Measurements from ENCODE around the gene FSD2. TPM values are rescaled to one million over a fixed set of nuclear protein-coding genes. Genes with fewer than 3 reads are reported as not detected.
A peak's percentile ranks its signal among the peaks of the same experiment; 100 is the strongest.

The FSD2 gene
- total and polyA plus RNA-seq, 9 donors = 22.1 to 50.1 (median 44.3) TPM

DNA sequence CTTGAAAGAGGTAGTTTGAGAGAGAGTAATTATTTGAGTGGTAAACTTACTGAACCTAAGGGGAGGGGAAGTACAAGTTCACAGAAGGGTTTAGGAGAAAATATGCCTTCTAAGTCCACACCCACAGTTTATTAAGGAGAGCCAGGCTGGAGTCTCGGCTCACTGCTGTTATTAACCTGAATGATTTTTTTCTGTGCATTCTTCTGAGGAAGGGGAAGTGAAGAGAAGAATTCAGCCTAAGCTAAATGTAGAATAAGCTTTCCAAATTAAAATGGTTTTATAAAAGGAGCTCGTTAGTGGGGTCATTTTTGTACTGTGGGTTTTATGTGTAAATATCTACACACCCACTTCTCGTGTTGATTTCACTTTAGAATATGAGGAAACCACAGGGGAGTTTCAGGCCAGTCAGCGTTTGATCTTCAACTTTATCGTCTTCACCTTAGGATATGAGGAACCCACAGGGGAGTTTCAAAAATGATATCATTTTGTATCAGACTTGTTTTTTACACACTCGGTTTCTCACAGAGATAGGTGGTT lies 5.1 kb upstream of the FSD2 start:
- H3K27me3 ChIP-seq (ENCODE audit: control insufficient read depth, insufficient read depth, low read length) = no peaks in the 10 kb centered on the region
- no peaks in the 10 kb centered on the region for H3K9me3 ChIP-seq (replicated peaks; ENCODE audit: control insufficient read depth, low read depth, low read length)
- WGBS (ENCODE audit: insufficient coverage) = no CpG with 5 or more reads among the region's 6 CpGs
- DNase-seq = peak; percentile 14
- H3K4me1 ChIP-seq (ENCODE audit: control insufficient read depth, insufficient read depth, low read length) = peaks cover 17% of the 10 kb centered on the region
- peaks cover 11% of the 10 kb centered on the region for H3K36me3 ChIP-seq (ENCODE audit: control insufficient read depth, insufficient read depth, low read length)
- H3K4me3 ChIP-seq (ENCODE audit: low read length) = peak overlapping the region; percentile 75
- H3K27ac ChIP-seq (ENCODE audit: low read length) = peak overlapping the region; percentile 93

GRCh38 chr15:82810061-82810889 lies 4.4 kb upstream of the FSD2 start:
- Histone ChIP-seq H3K4me3 (ENCODE audit: low read length) (peak overlapping the region; percentile 77), H3K27ac (ENCODE audit: low read length) (peak overlapping the region; percentile 93), H3K27me3 (ENCODE audit: control insufficient read depth, insufficient read depth, low read length) (no peaks in the 10 kb centered on the region), H3K4me1 (ENCODE audit: control insufficient read depth, insufficient read depth, low read length) (peaks cover 17% of the 10 kb centered on the region), H3K9me3 (replicated peaks; ENCODE audit: control insufficient read depth, low read depth, low read length) (no peaks in the 10 kb centered on the region), H3K36me3 (ENCODE audit: control insufficient read depth, insufficient read depth, low read length) (peaks cover 8% of the 10 kb centered on the region)
- WGBS (ENCODE audit: insufficient coverage) = 0% methylated on average over 81 of the region's 81 CpGs
- peak; percentile 53 for DNase-seq

DNA sequence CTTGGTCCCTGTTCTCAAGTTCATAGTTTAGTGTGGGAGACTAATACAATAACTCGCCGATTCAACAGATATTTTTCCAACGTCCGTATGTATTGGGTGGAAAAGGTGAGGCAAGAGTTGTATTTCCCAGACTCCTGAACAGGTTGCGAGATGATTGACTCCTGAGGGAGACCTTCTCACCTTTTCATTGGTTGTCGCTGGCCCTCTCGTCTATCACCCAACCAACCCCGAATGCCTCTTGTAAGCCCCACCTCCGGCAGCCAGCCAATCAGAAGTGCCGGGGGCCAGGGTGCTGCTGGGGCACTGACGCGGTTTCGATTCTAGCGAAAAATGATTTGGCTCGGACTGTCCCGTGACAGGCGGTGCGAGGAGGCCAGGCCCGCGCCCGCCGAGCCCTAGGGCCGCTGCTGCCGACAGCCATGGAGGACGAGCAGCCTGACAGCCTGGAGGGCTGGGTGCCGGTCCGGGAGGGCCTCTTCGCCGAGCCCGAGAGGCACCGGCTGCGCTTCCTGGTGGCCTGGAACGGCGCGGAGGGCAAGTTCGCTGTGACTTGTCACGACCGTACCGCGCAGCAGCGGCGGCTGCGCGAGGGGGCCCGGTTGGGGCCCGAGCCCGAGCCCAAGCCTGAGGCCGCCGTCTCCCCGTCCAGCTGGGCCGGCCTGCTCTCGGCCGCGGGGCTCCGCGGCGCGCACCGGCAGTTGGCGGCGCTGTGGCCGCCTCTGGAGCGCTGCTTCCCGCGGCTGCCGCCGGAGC lies 3.6 kb upstream of the FSD2 start, which contains the start of gene WHAMM:
Gene WHAMM, plus strand, starts transcription at position 321 of the 753 bp plus-strand sequence. Its CDS starts 99 bp downstream, at position 420.
- Histone ChIP-seq H3K27me3 (ENCODE audit: control insufficient read depth, insufficient read depth, low read length) (no peaks in the 10 kb centered on the region), H3K27ac (ENCODE audit: low read length) (peak within 1 kb of the TSS; percentile 98), H3K4me3 (ENCODE audit: low read length) (peak within 1 kb of the TSS; percentile 77), H3K4me1 (ENCODE audit: control insufficient read depth, insufficient read depth, low read length) (peaks cover 17% of the 10 kb centered on the region), H3K9me3 (replicated peaks; ENCODE audit: control insufficient read depth, low read depth, low read length) (no peaks in the 10 kb centered on the region), H3K36me3 (ENCODE audit: control insufficient read depth, insufficient read depth, low read length) (peaks cover 8% of the 10 kb centered on the region)
- peak; percentile 100 for DNase-seq
- WGBS (ENCODE audit: insufficient coverage) = under 1% methylated on average over 62 of the region's 67 CpGs

DNA sequence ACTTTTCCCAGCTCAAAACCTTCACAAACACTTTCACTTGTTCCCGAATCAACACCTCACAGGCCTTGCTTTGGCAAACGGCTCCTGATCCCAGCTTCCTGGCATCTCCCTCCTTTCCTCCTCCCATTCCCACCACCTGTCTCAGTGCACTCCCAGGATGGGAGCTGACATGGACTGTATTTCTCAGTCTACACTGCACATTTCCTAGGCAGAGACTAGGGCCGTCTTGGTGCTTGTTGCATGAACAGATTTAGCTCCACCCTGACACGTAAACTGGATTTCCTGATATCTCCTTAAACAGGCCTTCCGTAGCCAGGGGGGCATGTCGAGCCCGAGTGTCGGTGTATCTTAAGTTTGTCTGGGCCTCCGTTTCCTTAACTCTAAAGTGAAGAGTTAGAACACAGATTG lies 2.8 kb upstream of the FSD2 start:
- peak; percentile 39 for DNase-seq
- H3K27ac ChIP-seq (ENCODE audit: low read length) = peak overlapping the region; percentile 88
- H3K36me3 ChIP-seq (ENCODE audit: control insufficient read depth, insufficient read depth, low read length) = peaks cover 2% of the 10 kb centered on the region
- no peaks in the 10 kb centered on the region for H3K9me3 ChIP-seq (replicated peaks; ENCODE audit: control insufficient read depth, low read depth, low read length)
- WGBS (ENCODE audit: insufficient coverage) = 61% methylated on average over 2 of the region's 9 CpGs
- H3K4me1 ChIP-seq (ENCODE audit: control insufficient read depth, insufficient read depth, low read length) = peaks cover 17% of the 10 kb centered on the region
- no peaks in the 10 kb centered on the region for H3K27me3 ChIP-seq (ENCODE audit: control insufficient read depth, insufficient read depth, low read length)
- H3K4me3 ChIP-seq (ENCODE audit: low read length) = no peak overlapping the region

- no peak overlapping the region for H3K4me3 ChIP-seq (ENCODE audit: low read length)
- H3K27ac ChIP-seq (ENCODE audit: low read length) = peak overlapping the region; percentile 88
- 91% methylated on average over 7 of the region's 11 CpGs for WGBS (ENCODE audit: insufficient coverage)
- H3K27me3 ChIP-seq (ENCODE audit: control insufficient read depth, insufficient read depth, low read length) = no peaks in the 10 kb centered on the region
- no peaks in the 10 kb centered on the region for H3K9me3 ChIP-seq (replicated peaks; ENCODE audit: control insufficient read depth, low read depth, low read length)
- H3K36me3 ChIP-seq (ENCODE audit: control insufficient read depth, insufficient read depth, low read length) = peaks cover 2% of the 10 kb centered on the region
- H3K4me1 ChIP-seq (ENCODE audit: control insufficient read depth, insufficient read depth, low read length) = peaks cover 20% of the 10 kb centered on the region
- DNase-seq = no peak
Measured at GRCh38 chr15:82807920-82808633, 2.2 kb upstream of the FSD2 start.

- 75% methylated on average over 1 of the region's 1 CpG for WGBS (ENCODE audit: insufficient coverage)
- Histone ChIP-seq H3K4me1 (ENCODE audit: control insufficient read depth, insufficient read depth, low read length) (peaks cover 31% of the 10 kb centered on the region), H3K4me3 (ENCODE audit: low read length) (peak overlapping the region; percentile 39), H3K27ac (ENCODE audit: low read length) (peak overlapping the region; percentile 84), H3K27me3 (ENCODE audit: control insufficient read depth, insufficient read depth, low read length) (no peaks in the 10 kb centered on the region), H3K36me3 (ENCODE audit: control insufficient read depth, insufficient read depth, low read length) (peaks cover 3% of the 10 kb centered on the region), H3K9me3 (replicated peaks; ENCODE audit: control insufficient read depth, low read depth, low read length) (no peaks in the 10 kb centered on the region)
- no peak for DNase-seq
Measured at GRCh38 chr15:82804575-82804949, 1.3 kb downstream of the FSD2 start.

DNA sequence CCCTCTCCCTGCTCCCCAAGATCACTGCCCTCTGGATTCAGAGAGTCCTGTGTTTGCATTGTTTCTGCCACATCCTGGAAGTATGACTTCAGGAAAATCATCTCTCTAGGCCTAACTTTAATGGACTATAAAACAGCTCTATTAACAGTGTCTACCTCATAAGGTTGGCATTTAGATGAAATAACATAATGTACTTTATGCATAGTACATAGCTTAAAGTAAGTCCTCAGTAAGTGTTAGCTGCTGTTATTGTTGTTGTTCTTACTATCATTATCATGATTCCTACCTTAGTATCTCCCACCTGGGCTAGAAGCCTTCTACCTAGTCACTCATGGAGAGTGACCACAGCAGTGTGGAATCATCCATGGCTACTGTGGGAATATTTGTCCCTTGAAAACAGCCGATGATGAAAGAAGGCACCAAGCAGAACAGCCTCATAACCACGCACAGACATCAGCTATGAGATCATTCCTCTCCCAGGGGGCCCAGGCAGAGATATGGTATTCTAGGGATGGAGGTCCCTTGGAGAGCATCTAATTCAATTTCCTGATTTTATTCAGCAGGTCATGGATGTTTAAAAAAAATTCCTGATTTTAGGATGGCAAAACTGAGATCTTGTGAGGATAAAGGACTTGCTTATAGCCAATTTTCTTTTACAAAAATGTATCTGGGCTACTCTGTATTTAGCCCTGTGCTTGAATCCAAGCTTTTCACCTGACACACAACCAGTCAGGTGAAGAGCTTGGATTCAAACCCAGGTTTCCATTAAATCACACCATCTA lies 1.9 kb downstream of the FSD2 start:
- Histone ChIP-seq H3K9me3 (replicated peaks; ENCODE audit: control insufficient read depth, low read depth, low read length) (no peaks in the 10 kb centered on the region), H3K4me3 (ENCODE audit: low read length) (peak overlapping the region; percentile 39), H3K27ac (ENCODE audit: low read length) (peak overlapping the region; percentile 84), H3K36me3 (ENCODE audit: control insufficient read depth, insufficient read depth, low read length) (peaks cover 3% of the 10 kb centered on the region), H3K4me1 (ENCODE audit: control insufficient read depth, insufficient read depth, low read length) (peaks cover 35% of the 10 kb centered on the region), H3K27me3 (ENCODE audit: control insufficient read depth, insufficient read depth, low read length) (no peaks in the 10 kb centered on the region)
- no peak for DNase-seq
- no CpG with 5 or more reads among the region's 2 CpGs for WGBS (ENCODE audit: insufficient coverage)

DNA sequence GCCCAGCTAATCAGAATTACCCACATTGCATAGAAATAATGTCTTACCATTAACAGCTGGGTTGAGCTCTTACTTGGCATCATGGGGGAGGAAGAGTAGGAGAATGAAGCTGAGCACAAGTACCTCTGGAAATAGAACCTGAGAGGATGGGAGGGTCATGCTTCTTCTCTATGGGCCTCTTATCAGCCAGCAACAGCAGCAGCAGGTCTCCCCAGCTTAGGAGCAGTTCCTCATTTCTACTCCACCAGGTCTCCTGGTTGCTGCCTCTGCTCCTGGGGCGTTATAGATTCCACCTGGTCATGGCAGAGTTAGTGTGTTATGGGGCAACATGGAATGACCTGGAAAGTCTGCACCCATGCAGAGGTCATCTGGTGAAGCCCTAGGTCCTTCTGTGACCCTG lies 3.4 kb downstream of the FSD2 start:
- DNase-seq = no peak
- no CpG with 5 or more reads among the region's 1 CpG for WGBS (ENCODE audit: insufficient coverage)
- H3K4me1 ChIP-seq (ENCODE audit: control insufficient read depth, insufficient read depth, low read length) = peaks cover 27% of the 10 kb centered on the region
- H3K27me3 ChIP-seq (ENCODE audit: control insufficient read depth, insufficient read depth, low read length) = no peaks in the 10 kb centered on the region
- H3K27ac ChIP-seq (ENCODE audit: low read length) = no peak overlapping the region
- H3K4me3 ChIP-seq (ENCODE audit: low read length) = no peak overlapping the region
- H3K9me3 ChIP-seq (replicated peaks; ENCODE audit: control insufficient read depth, low read depth, low read length) = no peaks in the 10 kb centered on the region
- H3K36me3 ChIP-seq (ENCODE audit: control insufficient read depth, insufficient read depth, low read length) = peaks cover 3% of the 10 kb centered on the region

GRCh38 chr15:82799183-82799841 lies 6.6 kb downstream of the FSD2 start:
- no peak overlapping the region for H3K4me3 ChIP-seq (ENCODE audit: low read length)
- H3K4me1 ChIP-seq (ENCODE audit: control insufficient read depth, insufficient read depth, low read length) = peaks cover 24% of the 10 kb centered on the region
- peaks cover 3% of the 10 kb centered on the region for H3K36me3 ChIP-seq (ENCODE audit: control insufficient read depth, insufficient read depth, low read length)
- WGBS (ENCODE audit: insufficient coverage) = 50% methylated on average over 2 of the region's 7 CpGs
- H3K27ac ChIP-seq (ENCODE audit: low read length) = peak overlapping the region; percentile 59
- H3K9me3 ChIP-seq (replicated peaks; ENCODE audit: control insufficient read depth, low read depth, low read length) = no peaks in the 10 kb centered on the region
- peak; percentile 29 for DNase-seq
- H3K27me3 ChIP-seq (ENCODE audit: control insufficient read depth, insufficient read depth, low read length) = no peaks in the 10 kb centered on the region

Data from muscle of leg (tissue), 11 donors.